ENCODE measurements around the gene S100PBP. TPM values are rescaled to one million over a fixed set of nuclear protein-coding genes. Genes with fewer than 3 reads are reported as not detected.

The S100PBP gene
- polyA plus RNA-seq, 1 experiment = 20.7 TPM

- CTCF ChIA-PET = interaction anchor here (0.7 to 6.5 kb wide), 25 partner anchors 9 to 374 kb away, joined by 3 to 104 read pairs (median 4); partner anchors contain the start of gene SYNC
- POLR2A ChIA-PET = interaction anchor here (0.9 kb wide), 1 partner anchor 254 kb away, joined by 3 read pairs; no protein-coding TSS in a partner anchor
- Histone ChIP-seq H3K4me3 (ENCODE audit: low read depth, low read length) (no peak overlapping the region), H3K27me3 (ENCODE audit: control insufficient read depth, insufficient read depth, low read length) (no peaks in the 10 kb centered on the region), H3K36me3 (ENCODE audit: control insufficient read depth, insufficient read depth, low read length) (peaks cover 30% of the 10 kb centered on the region)
- TF ChIP-seq CTCF (IDR thresholded peaks at IDR 0.05; ENCODE audit: insufficient read depth, low read depth, low read length) = no peak
- no peak for DNase-seq (ENCODE audit: low read depth)
Measured at GRCh38 chr1:32773764-32774463, 43.5 kb upstream of the S100PBP start.

GRCh38 chr1:32774464-32774808 is 43.0 kb upstream of the S100PBP start:
- CTCF ChIA-PET = interaction anchor here (0.8 to 6.5 kb wide), 11 partner anchors 9 to 254 kb away, joined by 3 to 104 read pairs (median 24); partner anchors contain the start of gene SYNC
- Histone ChIP-seq H3K27me3 (ENCODE audit: control insufficient read depth, insufficient read depth, low read length) (no peaks in the 10 kb centered on the region), H3K36me3 (ENCODE audit: control insufficient read depth, insufficient read depth, low read length) (peaks cover 35% of the 10 kb centered on the region), H3K4me3 (ENCODE audit: low read depth, low read length) (no peak overlapping the region)
- POLR2A ChIA-PET = interaction anchor here (0.9 kb wide), 1 partner anchor 254 kb away, joined by 3 read pairs; no protein-coding TSS in a partner anchor
- no peak for TF ChIP-seq CTCF (IDR thresholded peaks at IDR 0.05; ENCODE audit: insufficient read depth, low read depth, low read length)
- DNase-seq (ENCODE audit: low read depth) = no peak

DNA sequence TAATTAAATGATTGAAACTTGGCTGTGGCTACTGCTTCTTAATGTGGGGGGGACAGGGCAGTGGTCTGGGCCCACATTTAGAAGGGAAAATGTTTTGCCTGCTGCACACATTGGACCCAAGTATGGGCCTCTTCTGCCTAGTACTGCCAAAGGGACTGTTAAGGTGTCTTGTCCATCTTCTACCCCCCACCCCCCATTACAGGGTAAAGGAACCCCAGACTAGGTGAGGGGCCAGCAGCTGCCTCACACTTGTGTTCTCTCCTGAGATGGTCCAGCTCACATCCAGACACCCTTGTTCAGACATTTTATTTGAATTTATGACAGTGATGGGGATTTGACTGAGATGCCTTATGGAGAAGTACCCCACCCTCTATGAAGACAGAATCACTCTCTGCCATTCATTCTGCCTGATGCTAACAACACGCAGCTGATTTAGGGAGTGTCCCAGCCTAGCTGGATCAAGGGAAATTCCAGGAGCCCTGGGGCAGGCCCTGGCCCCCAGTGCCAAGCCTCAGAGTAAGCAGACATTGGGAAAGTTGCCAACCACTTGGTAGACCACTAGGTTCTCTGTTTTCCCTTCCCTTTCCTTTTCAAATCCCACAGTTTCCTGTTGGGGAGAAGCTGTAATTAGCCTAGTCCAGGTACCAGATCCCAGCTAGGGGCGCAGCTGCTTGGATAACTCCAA is 42.4 kb upstream of the S100PBP start:
- no peak for TF ChIP-seq CTCF (IDR thresholded peaks at IDR 0.05; ENCODE audit: insufficient read depth, low read depth, low read length)
- CTCF ChIA-PET = interaction anchor here (0.7 to 6.5 kb wide), 13 partner anchors 8 to 255 kb away, joined by 3 to 104 read pairs (median 4); partner anchors contain the start of gene SYNC
- POLR2A ChIA-PET = interaction anchor here (0.9 kb wide), 1 partner anchor 255 kb away, joined by 3 read pairs; no protein-coding TSS in a partner anchor
- no peak overlapping the region for H3K4me3 ChIP-seq (ENCODE audit: low read depth, low read length)
- DNase-seq (ENCODE audit: low read depth) = no peak
- H3K27me3 ChIP-seq (ENCODE audit: control insufficient read depth, insufficient read depth, low read length) = no peaks in the 10 kb centered on the region
- H3K36me3 ChIP-seq (ENCODE audit: control insufficient read depth, insufficient read depth, low read length) = peaks cover 40% of the 10 kb centered on the region

DNA sequence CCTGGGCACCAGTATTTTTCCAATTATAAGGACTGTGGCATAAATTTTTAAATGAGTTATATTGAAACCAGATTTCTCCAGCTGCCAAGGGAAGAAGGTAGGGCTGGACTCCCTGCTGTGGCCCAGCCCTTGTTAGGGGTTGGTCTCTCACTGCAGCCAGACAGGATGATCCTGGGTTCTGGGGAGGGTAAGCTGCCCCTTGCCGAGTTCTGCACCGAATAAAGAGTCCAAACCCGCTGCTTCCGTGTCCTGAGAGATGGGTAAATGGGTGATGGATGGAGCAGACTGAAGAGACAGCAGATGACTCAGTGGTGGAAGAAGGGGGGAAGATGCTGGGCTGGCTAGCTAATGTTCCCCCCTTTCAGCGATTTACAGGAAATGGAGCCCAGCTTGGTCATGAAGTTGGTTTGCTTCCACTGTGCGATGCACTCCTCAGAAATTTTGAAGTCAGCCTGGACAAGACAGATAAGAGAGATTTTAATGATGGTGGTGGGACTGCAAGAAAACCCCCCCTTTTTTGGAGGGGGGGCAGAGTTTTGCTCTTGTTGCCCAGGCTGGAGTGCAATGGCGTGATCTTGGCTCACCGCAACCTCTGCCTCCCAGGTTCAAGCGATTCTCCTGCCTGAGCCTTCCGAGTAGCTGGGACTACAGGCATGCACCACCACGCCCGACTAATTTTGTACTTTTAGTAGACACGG is 41.7 kb upstream of the S100PBP start:
- ChIA-PET CTCF (interaction anchor here (0.7 to 6.5 kb wide), 8 partner anchors 8 to 255 kb away, joined by 3 to 104 read pairs (median 3); no protein-coding TSS in a partner anchor), POLR2A (no interaction called here)
- no peak for DNase-seq (ENCODE audit: low read depth)
- H3K27me3 ChIP-seq (ENCODE audit: control insufficient read depth, insufficient read depth, low read length) = no peaks in the 10 kb centered on the region
- H3K36me3 ChIP-seq (ENCODE audit: control insufficient read depth, insufficient read depth, low read length) = peaks cover 39% of the 10 kb centered on the region
- H3K4me3 ChIP-seq (ENCODE audit: low read depth, low read length) = no peak overlapping the region
- TF ChIP-seq CTCF (IDR thresholded peaks at IDR 0.05; ENCODE audit: insufficient read depth, low read depth, low read length) = no peak

GRCh38 chr1:32779242-32779641 is 38.2 kb upstream of the S100PBP start:
- Histone ChIP-seq H3K36me3 (ENCODE audit: control insufficient read depth, insufficient read depth, low read length) (peaks cover 45% of the 10 kb centered on the region), H3K27me3 (ENCODE audit: control insufficient read depth, insufficient read depth, low read length) (no peaks in the 10 kb centered on the region), H3K4me3 (ENCODE audit: low read depth, low read length) (no peak overlapping the region)
- no peak for DNase-seq (ENCODE audit: low read depth)
- POLR2A ChIA-PET = no interaction called here
- TF ChIP-seq CTCF (IDR thresholded peaks at IDR 0.05; ENCODE audit: insufficient read depth, low read depth, low read length) = no peak
- CTCF ChIA-PET = no interaction called here

All from BJ (cell line).